ENCODE results near the gene SLC35G1. TPM values are rescaled to one million over a fixed set of nuclear protein-coding genes. Genes with fewer than 3 reads are reported as not detected.

The SLC35G1 gene
- total RNA-seq, 4 donors from 2014 or later, result 3.4 to 4.2 (median 3.8) TPM

DNA sequence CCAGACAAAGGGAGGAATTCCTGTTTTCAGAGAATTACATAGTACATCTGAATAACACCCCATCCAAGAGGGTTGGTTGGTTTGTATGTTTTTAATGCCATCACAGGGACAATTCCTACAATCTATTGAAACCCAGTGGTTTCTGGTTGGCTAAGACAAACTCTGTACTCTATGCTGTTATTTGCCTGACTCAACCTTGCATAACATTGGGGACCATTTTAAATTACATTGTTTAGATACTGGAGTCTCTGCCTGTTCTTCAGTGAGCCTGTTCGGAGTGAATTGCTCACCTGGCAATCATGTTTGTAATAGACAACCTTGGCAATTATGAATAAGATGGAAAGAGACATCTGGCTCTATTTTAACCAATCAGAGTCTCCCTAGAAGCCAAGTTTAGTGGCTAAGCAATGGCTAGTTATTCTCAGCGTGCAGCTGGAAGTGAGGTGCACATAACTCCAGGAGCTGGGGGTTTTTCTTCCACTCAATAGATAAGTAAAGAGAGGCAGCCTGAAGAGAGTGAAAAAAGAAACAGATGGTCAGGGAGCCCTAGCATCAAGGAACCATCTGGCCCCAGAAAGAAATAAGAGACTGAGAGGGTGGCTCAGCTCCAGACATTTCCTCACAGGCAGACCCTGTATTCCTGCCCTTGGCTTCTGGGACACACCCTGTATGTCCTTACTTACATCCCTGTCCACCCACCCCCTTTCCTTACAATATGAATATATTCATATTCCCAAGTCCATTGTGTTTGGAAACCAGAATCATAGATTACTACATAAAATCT lies 21.2 kb upstream of the SLC35G1 start:
- TF ChIP-seq, protein P1, sequence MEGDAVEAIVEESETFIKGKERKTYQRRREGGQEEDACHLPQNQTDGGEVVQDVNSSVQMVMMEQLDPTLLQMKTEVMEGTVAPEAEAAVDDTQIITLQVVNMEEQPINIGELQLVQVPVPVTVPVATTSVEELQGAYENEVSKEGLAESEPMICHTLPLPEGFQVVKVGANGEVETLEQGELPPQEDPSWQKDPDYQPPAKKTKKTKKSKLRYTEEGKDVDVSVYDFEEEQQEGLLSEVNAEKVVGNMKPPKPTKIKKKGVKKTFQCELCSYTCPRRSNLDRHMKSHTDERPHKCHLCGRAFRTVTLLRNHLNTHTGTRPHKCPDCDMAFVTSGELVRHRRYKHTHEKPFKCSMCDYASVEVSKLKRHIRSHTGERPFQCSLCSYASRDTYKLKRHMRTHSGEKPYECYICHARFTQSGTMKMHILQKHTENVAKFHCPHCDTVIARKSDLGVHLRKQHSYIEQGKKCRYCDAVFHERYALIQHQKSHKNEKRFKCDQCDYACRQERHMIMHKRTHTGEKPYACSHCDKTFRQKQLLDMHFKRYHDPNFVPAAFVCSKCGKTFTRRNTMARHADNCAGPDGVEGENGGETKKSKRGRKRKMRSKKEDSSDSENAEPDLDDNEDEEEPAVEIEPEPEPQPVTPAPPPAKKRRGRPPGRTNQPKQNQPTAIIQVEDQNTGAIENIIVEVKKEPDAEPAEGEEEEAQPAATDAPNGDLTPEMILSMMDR (IDR thresholded peaks at IDR 0.05; ENCODE audit: low read depth), result no peak

DNA sequence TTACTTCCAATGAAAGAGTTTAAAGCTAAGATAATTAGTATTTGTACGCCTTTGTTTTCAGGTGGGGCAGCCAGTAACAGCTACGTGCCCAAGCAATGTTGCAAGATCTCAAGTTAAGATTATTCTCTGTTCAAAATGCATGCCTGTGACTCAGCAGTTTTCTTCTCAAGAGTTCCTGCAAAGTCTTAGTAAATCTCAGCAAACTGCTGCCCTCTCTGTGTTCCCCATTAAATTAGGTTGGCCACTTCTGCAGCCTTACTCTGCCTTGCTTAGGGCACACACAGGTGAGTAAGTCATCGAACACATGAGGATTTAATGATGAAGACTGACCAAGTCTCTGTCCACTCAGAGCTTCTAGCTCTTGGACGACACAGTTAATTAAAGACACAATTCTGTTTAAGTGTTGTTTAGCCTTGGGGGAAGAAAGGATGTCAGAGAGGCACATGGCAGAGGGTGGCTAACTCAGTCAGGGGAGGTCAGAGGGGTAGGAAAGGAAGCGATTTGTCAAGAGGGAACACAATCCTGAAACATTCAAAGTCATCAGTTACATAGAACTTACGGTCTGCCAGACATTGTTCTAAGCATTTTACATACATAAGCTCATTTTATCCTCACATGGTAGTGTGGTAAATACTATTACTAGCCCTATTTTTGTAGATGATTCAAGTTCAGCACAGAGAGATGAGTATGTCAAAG lies 20.2 kb upstream of the SLC35G1 start:
- TF ChIP-seq, protein P1 (IDR thresholded peaks at IDR 0.05; ENCODE audit: low read depth), result no peak

DNA sequence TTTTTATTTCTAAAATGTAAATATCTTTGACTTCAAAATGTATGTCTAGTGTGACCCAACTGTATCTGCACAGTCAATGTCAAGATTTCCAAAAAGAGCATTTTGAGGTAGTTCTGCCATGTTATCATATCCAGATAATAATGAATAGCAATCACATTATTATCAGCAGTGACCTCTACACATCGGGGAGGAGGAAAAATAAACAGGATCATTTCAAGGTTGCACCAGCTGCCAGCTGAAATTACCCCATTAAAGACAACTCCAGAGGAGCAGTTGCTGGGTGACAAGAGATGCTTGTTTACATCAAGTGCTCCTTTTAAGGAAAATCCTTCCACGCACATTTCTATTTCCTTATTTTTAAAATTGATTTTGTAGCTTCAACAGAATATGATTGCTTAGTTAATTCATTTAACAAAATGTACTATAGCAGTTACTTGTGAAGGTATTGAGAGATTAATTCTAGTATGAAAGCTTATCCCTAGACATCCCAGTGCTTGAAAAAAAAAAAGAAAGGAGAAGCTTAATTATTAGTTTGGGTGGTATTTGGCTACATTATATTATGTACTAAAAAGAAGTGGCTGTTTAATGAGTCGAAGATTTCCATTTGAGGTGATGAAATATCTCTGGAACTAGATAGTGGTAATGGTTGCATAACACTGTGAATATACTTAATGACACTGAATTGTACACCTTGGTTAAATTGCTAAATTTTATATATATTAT lies 19.3 kb upstream of the SLC35G1 start:
- TF ChIP-seq, protein P1 (IDR thresholded peaks at IDR 0.05; ENCODE audit: low read depth), result no peak

DNA sequence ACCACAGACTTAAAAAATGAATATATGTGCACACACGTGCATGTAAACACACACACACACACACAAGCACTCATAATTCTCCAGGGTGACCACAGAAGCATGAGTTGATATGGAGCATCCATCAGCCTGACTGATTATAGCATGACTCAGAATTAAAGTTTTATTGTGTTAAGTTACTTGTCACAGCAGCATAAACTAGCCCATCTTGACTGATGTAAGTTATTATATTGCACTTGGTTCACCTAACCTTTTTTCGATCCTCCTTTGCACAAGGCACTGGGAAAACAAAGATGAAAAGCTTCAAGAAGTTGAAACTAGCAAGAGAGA lies 18.8 kb upstream of the SLC35G1 start:
- TF ChIP-seq, protein P1 (IDR thresholded peaks at IDR 0.05; ENCODE audit: low read depth), result no peak

DNA sequence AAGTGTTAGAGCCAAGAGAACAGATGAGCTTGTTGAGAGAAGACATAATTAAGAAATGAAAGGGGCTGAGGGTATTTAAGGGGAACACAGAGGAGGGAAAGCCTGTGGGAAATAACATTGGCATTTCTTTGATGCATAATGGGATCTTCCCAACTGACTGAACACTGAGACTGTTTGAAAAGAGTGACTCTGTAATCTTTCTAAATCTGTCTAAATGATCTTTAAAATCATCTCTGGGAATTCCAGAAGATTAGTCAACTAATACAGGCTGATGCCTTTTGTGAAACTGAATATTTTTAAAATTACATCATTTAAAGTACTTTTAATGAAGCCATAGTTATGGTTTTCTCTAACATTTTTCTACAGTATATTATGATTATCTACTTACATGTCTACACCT lies 17.4 kb upstream of the SLC35G1 start:
- TF ChIP-seq, protein P1 (IDR thresholded peaks at IDR 0.05; ENCODE audit: low read depth), result no peak

DNA sequence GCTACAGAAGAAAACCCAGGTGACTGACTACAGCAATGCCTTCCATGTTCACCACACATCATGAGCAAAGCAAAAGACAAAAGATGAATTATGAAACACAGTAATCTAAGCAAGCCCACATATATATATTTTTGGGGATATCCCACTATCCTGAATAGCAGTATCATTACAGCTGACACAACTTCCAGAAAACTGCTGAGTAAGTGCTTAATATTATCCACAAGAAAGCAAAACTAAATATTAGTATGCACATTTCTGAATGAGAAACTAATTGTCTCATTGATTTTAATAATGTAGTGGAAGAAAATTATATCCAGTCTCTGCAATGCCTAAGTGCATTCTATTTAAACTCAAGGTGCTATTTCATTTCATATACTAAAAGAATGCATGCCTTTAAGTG lies 14.5 kb upstream of the SLC35G1 start:
- TF ChIP-seq, protein P1 (IDR thresholded peaks at IDR 0.05; ENCODE audit: low read depth), result no peak
